NCI-H146 treated with DMSO at 0.1 percent for 48 hours (cell line): ENCODE results near the gene CHEK2.
"Not testable (repeated sequence)": the region's sequence is repeated elsewhere in the genome, so short reads cannot be mapped to it uniquely, and the experiment has no call there.

ENCODE experiments used
- DNase-seq: peaks from one replicate; lab custom pipeline; 2025; ENCODE audit not compliant: unreplicated experiment; lab: John Stamatoyannopoulos, UW

The CHEK2 gene

DNA sequence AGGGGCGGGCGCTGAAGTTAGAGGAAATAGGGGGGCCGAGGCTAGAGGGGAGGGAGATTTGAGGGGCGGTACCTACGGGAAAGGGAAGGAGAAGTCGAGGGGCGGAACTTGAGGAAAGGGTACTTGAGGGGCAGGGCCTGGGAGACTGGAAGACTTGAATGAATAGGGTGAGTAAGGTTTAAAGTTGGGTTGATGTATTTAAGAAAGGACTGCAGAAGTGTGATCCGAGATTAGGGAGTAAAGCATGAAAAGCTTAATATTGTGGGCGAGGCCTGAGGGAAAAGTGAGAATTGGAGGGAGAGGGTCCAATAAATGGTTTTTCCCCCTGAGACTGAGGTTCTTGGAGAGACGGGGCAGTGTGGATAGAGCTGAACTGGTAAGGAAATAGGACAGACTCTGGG lies 942 bp upstream of the CHEK2 start:
- DNase-seq, result no peak

- DNase-seq, result no peak
Measured at GRCh38 chr22:28741200-28741784, 328 bp downstream of the CHEK2 start.

GRCh38 chr22:28738876-28739275 lies 2.7 kb downstream of the CHEK2 start:
- DNase-seq, result not testable (repeated sequence)

DNA sequence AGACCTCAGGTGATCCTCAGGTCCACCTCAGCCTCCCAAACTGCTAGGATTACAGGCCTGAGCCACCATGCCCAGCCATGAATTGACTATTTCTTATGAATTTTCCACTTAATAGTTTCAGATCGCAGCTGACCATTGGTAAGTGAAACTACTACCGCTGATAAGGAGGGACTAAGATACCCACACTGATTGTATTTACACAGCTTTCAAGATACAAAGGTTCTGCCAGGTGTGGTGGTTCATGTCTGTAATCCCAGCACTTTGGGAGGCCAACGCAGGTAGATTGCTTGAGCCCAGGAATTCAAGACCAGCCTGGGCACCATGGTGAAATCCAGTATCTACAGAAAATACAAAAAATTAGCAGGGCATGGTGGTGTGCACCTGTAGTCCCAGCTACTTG lies 3.9 kb downstream of the CHEK2 start:
- DNase-seq, result peak; percentile 20

GRCh38 chr22:28736301-28737155 lies 5.1 kb downstream of the CHEK2 start:
- peak; percentile 87 for DNase-seq

- DNase-seq, result no peak
Measured at GRCh38 chr22:28734393-28734792, 7.2 kb downstream of the CHEK2 start.

DNA sequence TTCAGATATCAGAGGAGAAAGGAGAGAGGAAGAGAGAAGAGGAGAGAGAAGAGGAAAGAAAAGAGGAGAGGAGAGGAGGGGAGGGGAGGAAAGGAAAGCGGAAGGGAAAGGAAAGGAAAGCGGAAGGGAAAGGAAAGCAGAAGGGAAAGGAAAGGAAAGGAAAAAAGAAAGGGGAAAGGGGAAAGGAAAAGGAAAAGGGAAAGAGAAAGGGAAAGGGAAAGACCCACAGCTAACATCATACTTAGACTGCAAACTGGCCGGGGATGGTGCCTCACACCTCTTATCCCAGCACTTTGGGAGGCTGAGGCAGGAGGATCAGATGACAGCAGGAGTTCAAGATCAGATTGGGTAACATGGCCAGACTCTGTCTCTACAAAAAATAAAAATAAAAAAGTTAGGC lies 11.4 kb downstream of the CHEK2 start:
- no peak for DNase-seq

GRCh38 chr22:28728621-28729313 lies 12.9 kb downstream of the CHEK2 start:
- no peak for DNase-seq

DNA sequence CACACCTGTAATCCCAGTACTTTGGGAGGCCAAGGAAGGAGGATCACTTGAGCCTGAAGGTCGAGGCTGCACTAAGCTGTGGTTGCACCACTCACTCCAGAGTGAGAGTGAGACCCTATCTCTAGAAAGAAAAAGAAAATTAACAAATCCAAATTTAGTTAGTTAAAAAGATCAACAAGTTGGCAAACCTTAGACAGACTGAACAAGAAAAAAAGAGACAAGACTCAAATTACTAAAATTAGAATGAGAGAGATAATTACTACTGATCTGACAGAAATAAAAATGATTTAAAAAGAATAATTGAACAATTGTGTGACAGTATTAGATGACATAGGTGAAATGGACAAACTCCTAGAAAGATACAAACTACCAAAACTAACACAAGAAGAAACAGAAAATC lies 13.6 kb downstream of the CHEK2 start:
- no peak for DNase-seq

- no peak for DNase-seq
Measured at GRCh38 chr22:28718044-28718443, 23.6 kb downstream of the CHEK2 start.

DNA sequence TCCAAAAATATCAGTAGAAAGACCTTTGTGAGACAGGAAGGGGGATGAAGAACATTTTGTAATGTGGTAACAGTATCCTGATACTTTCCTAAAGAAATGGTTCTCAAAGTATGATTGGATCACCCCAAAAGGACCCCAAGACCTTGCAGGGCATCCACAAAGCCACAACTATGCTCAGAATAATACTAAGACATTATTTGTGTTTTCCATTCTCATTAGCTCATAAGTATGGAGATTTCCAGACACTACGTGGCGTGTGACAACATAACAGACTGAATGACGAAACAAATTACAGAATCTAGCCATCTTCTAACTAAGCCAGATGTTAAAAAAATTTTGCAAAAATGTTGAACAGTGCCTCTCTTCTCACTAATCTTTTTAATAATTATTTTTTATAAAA lies 24.9 kb downstream of the CHEK2 start:
- DNase-seq, result no peak

- no peak for DNase-seq
Measured at GRCh38 chr22:28715611-28716010, 26.0 kb downstream of the CHEK2 start.

GRCh38 chr22:28714043-28714628 lies 27.5 kb downstream of the CHEK2 start:
- DNase-seq, result no peak

DNA sequence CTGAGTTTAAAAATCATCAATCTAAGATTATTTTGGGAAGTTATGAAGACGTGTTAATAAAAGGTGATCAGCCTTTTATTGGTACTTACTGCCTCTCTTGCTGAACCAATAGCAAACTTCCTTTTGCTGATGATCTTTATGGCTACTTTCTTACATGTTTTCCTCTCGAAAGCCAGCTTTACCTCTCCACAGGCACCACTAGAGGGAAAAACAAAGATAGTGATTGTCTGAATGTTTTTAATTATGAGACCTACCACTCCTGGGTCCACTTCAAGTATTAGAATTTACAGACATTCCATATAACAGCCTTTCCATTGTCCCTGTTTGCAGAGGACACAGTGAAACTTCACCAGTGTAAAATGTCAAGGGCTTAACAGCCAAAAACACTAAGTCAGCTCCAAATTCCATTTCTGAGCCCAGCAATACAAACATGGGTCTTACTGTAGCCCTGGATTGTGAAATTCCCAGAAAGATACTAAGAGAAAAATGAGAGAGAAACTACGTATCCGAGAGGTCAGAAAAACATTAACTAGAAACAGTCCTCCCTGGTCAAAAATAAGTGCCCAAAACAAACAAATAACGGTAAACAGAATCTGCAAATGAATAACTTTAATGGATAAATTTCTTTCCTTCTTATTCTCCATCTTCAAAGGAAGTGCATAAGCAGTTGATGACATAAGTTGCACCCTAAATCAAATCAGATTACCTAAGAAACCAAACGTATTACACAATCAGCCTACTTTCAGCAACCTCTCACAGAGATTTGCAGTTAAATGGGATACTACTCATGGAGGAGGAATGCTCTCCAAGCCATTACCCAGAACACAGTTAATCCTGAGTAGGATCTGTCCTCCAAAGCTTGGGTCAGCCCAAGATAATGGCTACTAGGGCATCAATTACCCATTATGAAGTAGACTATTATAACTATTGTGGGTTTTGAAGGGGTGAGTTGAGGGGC lies 29.5 kb downstream of the CHEK2 start:
- DNase-seq, result no peak

DNA sequence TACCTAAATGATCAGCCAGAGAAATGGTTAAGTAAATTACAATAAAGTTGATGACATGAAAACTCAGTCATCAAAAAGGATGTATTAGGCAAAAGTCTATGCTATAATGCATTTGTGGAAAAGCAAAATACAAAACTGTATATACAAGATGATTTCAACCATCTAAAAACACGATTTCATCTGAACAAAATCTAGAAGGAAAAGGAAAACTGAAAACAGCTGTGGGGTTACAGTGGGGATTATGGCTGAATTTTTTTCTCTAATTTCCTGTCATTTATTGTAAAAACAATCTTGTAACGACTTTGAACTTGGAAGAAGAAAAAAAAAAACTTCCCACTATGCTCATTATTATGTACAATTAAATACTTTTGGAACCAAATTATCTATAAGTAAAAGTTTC lies 30.3 kb downstream of the CHEK2 start:
- DNase-seq, result no peak

GRCh38 chr22:28710576-28711191 lies 30.9 kb downstream of the CHEK2 start:
- DNase-seq, result no peak

- DNase-seq, result no peak
Measured at GRCh38 chr22:28710107-28710506, 31.5 kb downstream of the CHEK2 start.

DNA sequence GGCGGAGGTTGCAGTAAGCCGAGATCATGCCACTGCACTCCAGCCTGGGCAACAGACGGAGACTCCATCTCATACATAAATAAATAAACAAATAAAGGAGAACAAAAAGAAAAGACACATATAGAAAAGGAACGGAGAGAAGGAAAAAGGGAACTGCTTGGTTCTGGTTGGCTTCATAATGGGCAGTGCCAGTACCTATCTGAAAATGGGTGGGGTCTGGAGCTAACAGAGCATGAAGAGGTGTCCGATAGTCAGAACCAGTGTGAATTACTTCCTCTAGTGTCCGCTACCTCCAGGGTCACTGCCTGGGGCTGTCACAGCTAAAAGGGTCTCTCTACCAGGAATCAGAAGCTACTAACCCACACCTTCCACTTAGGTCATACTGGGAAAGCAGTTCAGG lies 34.8 kb downstream of the CHEK2 start:
- no peak for DNase-seq

- DNase-seq, result no peak
Measured at GRCh38 chr22:28703436-28703835, 38.2 kb downstream of the CHEK2 start.

DNA sequence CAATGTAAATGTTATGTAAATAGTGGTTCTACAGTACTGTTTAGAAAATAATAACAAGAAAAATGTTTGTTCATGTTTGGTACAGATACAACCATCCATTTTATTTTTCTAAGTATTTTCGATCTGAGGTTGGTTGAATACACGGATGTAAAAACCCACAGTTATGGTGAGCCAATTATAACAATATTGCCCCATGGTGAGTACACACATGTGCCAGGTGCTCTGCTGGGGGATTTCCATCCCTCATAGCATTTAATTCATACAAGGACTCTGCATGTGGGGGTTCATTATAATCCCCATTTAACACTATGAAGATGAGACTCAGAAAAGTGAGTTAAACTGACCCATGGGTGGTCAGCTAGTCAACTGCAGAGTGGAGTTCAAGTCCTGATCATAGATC lies 38.7 kb downstream of the CHEK2 start:
- DNase-seq, result no peak
